SH-SY5Y (cell line): ENCODE data around the gene GPHN.

Experiments
- GATA2 ChIP-seq: IDR thresholded peaks from 2 replicates; pipeline ENCODE4 v1.6.1; 2011; ENCODE audit warnings: mild to moderate bottlenecking, low read depth, low read length
- GATA3 ChIP-seq: IDR thresholded peaks from 2 replicates; pipeline ENCODE4 v1.6.1; 2011; ENCODE audit warnings: low read depth, mild to moderate bottlenecking, low read length, moderate library complexity

DNA sequence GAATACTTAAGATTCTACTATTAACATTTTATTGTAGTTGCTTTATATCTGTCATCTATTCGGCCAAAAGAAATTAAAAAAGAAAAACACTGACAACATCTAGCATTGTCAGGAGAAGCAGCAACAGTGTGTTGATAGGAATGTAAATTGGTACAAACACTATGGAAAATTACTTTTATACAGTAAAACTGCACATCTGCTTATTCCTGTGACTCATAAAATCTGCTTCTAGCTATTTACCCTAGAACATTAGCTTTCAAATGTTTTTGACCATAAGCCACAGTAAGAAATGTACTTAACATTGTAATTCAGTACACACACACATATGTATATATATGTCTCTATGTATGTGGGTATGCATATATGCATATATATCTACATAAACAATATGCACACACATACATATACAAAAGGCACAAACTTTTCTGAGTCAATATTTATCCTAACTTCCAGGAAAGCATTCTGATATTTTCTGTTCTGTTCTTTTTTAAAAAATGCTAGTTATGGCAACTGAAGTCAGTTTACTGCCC lies 402.4 kb downstream of the GPHN start:
- no peak for TF ChIP-seq GATA2
- TF ChIP-seq GATA3: no peak
